WERI-Rb-1 (cell line): ENCODE results near the gene ZFP36.
"Not testable (repeated sequence)": the region's sequence is repeated elsewhere in the genome, so short reads cannot be mapped to it uniquely, and the experiment has no call there.

Source experiments
- DNase-seq: peaks from one replicate; pipeline ENCODE4 v3.0.0-alpha.2; 2020
- H3K27ac ChIP-seq: fragments of 250-450 bp; sonication (Bioruptor Pico); 2 replicates; pipeline ENCODE4 v1.5.1; 2020; ENCODE audit warnings: mild to moderate bottlenecking, moderate library complexity
- H3K27me3 ChIP-seq: fragments of 250-450 bp; sonication (Bioruptor Pico); 2 replicates; pipeline ENCODE4 v1.5.1; 2021; ENCODE audit warnings: mild to moderate bottlenecking, low read depth, moderate library complexity; ENCODE audit not compliant: insufficient read depth, severe bottlenecking
- H3K36me3 ChIP-seq: fragments of 250-450 bp; sonication (Bioruptor Pico); 2 replicates; pipeline ENCODE4 v1.5.1; 2020; ENCODE audit warnings: mild to moderate bottlenecking, moderate library complexity
- H3K4me3 ChIP-seq: 2 replicates; pipeline ENCODE4 v1.5.1; 2011; ENCODE audit warnings: low read depth, mild to moderate bottlenecking, control low read depth, low read length
- H3K9me3 ChIP-seq: fragments of 250-450 bp; sonication (Bioruptor Pico); 2 replicates; pipeline ENCODE4 v1.5.1; 2021; ENCODE audit warnings: mild to moderate bottlenecking, moderate library complexity; ENCODE audit not compliant: severe bottlenecking
- TF ChIP-seq, protein P1 (sequence below): IDR thresholded peaks from 2 replicates; pipeline ENCODE4 v1.5.1; 2011; ENCODE audit warnings: low read depth, mild to moderate bottlenecking, control low read depth, inconsistent platforms, low read length

The ZFP36 gene

DNA sequence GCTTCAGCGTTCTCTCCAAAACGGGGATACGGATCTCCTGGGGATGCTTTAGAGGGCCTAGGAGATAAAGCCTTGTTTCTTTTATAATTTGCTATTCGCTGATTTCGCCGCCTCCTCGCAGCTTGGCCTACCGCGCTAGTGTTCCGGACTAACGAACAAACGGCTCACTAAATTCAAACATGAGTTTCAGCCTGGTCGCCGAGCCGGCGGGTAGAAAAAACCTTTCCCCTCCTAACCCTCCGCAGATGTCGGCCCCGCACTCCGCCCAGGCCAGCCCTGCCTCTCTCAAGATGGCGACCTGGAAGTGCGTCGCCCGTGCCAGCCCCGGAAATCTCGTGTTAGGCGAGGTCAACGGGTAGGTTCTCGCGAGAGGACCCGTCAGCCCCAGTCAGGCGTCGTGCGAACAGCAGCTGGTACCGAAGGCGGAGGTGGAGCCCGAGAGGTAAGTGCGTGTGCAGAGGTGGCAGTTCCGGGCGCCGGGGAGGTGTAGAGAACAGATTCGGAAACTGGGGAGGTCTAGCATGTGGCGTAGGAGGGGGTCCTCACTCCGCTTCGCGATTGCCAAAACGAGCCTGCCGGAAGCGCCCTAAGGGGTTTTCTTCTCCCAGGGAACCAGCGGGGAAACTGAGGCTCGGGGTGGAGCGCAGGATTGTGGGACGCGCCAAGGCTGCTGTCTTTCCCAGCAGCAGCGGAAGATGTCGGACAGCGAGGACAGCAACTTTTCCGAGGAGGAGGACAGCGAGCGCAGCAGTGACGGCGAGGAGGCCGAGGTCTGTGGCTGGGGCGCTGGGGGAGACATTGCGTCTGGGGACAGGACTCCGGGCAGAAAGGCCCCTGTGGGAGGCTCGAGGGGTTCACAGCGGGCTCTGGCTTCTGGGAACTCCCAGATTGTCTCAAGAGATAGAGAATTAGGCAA lies 38.8 kb downstream of the ZFP36 start, which contains the start of gene SUPT5H:
Gene SUPT5H, plus strand, starts transcription at position 387 of the 916 bp plus-strand sequence. Its CDS starts 309 bp downstream, at position 696.
- Histone ChIP-seq H3K9me3 (no peaks in the 10 kb centered on the region), H3K27me3 (no peaks in the 10 kb centered on the region), H3K36me3 (peaks cover 22% of the 10 kb centered on the region)

DNA sequence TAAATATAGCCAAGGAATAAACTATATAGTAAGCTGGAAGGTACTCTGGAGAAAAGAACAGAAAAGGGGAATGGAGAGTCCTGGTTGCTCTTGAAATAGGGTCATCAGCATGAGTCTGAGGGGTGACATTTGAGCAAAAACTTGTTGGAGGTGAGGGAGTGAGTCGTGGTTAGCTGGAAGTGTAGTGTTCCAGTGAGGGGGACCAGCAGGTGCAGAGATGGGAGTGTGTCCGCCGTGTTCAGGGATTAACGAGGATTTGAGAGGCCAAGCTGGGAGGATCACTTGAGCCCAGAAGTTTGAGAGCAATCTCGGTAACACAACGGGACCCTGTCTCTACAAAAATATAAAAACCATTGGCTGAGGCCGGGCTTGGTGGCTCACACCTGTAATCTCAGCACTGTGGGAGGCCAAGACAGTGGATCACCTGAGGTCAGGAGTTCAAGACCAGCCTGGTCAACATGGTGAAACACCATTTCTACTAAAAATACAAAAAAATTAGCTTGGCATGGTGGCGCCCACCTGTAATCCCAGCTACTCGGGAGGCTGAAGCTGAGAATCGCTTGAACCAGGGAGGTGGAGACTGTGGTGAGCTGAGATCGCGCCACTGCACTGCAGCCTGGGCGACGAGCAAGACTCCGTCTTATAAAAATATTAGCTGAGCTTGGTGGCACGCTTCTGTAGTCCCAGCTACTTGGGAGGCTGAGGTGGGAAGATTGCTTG lies 39.9 kb downstream of the ZFP36 start:
- TF ChIP-seq, protein P1, sequence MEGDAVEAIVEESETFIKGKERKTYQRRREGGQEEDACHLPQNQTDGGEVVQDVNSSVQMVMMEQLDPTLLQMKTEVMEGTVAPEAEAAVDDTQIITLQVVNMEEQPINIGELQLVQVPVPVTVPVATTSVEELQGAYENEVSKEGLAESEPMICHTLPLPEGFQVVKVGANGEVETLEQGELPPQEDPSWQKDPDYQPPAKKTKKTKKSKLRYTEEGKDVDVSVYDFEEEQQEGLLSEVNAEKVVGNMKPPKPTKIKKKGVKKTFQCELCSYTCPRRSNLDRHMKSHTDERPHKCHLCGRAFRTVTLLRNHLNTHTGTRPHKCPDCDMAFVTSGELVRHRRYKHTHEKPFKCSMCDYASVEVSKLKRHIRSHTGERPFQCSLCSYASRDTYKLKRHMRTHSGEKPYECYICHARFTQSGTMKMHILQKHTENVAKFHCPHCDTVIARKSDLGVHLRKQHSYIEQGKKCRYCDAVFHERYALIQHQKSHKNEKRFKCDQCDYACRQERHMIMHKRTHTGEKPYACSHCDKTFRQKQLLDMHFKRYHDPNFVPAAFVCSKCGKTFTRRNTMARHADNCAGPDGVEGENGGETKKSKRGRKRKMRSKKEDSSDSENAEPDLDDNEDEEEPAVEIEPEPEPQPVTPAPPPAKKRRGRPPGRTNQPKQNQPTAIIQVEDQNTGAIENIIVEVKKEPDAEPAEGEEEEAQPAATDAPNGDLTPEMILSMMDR = no peak

More for the DNA sequence above, 38.8 kb downstream of the ZFP36 start, which contains the start of gene SUPT5H:
- TF ChIP-seq, protein P1 = no peak
- peak within 1 kb of the TSS; percentile 95 for H3K4me3 ChIP-seq
- H3K27ac ChIP-seq = peak within 1 kb of the TSS; percentile 90
- peak; percentile 97 for DNase-seq

DNA sequence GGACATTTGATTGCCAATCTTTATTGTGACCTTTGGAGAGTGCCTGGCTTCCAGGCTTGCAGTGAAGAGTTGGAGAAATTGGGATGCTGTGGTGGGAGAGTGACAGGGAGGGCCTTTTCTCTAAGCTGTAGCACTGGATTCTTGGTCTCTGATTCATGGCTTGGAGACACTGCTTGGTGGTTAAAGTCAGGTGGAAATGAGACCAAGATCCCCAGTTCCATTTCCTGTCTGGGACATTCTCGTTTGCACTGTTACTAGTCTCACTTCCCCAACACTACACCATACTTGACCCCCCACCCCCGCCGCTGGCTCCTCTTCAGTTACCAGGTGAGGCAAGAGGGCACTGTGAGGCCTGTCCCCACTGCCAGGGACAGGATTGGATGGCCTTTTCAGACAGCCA lies 41.6 kb downstream of the ZFP36 start:
- TF ChIP-seq, protein P1 = no peak
- Histone ChIP-seq H3K27ac (no peak overlapping the region), H3K36me3 (peaks cover 32% of the 10 kb centered on the region), H3K27me3 (no peaks in the 10 kb centered on the region), H3K9me3 (no peaks in the 10 kb centered on the region), H3K4me3 (no peak overlapping the region)
- DNase-seq = no peak

More for the DNA sequence above, 39.9 kb downstream of the ZFP36 start:
- no peaks in the 10 kb centered on the region for H3K9me3 ChIP-seq
- no peaks in the 10 kb centered on the region for H3K27me3 ChIP-seq
- peak; percentile 39 for DNase-seq
- peak overlapping the region; percentile 95 for H3K4me3 ChIP-seq
- H3K36me3 ChIP-seq = peaks cover 25% of the 10 kb centered on the region
- no peak overlapping the region for H3K27ac ChIP-seq

DNA sequence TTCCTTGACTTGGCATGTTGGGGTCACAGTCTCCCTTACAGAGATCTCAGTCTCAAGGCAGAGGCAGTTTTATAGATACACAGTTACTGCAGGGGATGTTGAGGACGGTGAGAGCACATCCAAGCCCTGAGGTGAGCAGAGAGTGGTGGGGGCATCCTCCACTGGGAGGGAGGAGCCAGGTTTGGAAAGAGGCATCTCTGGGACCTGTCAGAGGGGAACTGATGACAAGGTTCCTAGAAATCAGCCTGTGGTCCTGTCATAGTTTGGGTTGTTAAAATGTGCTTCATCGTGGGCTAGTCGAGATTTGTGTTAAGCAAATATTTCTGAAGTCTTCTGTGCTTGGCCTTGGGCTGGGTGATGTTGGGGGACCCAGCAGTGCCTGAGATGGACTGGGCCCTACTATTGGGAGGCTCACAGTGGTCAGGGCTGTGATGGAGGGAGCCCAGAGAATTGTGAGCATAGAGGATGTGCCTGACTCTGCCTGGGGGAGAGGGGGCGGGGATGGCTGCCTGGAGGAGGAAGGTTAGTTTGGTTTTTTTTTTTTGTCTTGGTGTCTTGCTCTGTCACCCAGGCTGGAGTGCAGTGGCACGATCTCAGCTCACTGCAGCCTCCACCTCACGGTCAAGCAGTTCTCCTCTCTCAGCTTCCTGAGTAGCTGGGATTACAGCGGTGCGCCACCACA lies 42.6 kb downstream of the ZFP36 start:
- H3K27me3 ChIP-seq = no peaks in the 10 kb centered on the region
- TF ChIP-seq, protein P1 = no peak
- H3K4me3 ChIP-seq = no peak overlapping the region
- no peak for DNase-seq
- H3K36me3 ChIP-seq = peaks cover 39% of the 10 kb centered on the region
- no peak overlapping the region for H3K27ac ChIP-seq
- no peaks in the 10 kb centered on the region for H3K9me3 ChIP-seq

DNA sequence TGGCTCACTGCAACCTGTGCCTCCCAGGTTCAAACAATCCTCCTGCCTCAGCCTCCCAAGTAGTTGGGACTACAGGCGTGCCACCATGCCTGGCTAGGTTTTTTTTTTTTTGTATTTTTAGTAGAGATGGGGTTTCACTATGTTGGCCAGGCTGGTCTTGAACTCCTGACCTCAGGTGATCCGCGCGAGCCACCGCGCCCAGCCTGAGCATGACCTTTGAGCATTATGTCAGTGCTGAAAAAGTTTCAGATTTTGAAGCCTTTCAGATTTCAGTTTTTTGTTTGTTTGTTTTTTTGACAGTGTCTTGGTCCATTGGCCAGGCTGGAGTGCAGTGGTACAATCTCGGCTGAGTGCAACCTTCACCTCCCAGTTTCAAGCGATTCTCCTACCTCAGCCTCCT lies 44.6 kb downstream of the ZFP36 start:
- not testable (repeated sequence) for DNase-seq
- H3K36me3 ChIP-seq = peaks cover 45% of the 10 kb centered on the region

More for the DNA sequence above, 44.6 kb downstream of the ZFP36 start:
- H3K27me3 ChIP-seq, H3K9me3 ChIP-seq, H3K4me3 ChIP-seq, H3K27ac ChIP-seq: not testable (repeated sequence)
